GM19328 (cell line): Measurements from ENCODE around the gene NPIPB9.
A peak's percentile ranks its signal among the peaks of the same experiment; 100 is the strongest.
"Not testable (repeated sequence)": the region's sequence is repeated elsewhere in the genome, so short reads cannot be mapped to it uniquely, and the experiment has no call there.

ENCODE experiments used
- ATAC-seq: cut with Tn5 transposase; IDR thresholded peaks from one replicate; pipeline ENCODE4 v1.9.1; 2021; ENCODE audit warnings: mild to moderate bottlenecking, moderate library complexity; ENCODE audit not compliant: unreplicated experiment

The NPIPB9 gene

GRCh38 chr16:28751487-28751886 is at the start of gene NPIPB9:
Gene NPIPB9, plus strand, starts transcription at chr16:28751787.
- ATAC-seq, result not testable (repeated sequence)

- not testable (repeated sequence) for ATAC-seq
Observed at GRCh38 chr16:28704246-28704645, 47.3 kb upstream of the NPIPB9 start.

- ATAC-seq, result peak; percentile 91
Observed at GRCh38 chr16:28711220-28712083, 40.1 kb upstream of the NPIPB9 start, which contains the start of gene EIF3C. Gene EIF3C, plus strand, starts transcription at chr16:28711464. Its CDS starts 223 bp downstream, at chr16:28711687.

GRCh38 chr16:28722852-28723650 is 28.5 kb upstream of the NPIPB9 start:
- not testable (repeated sequence) for ATAC-seq

- ATAC-seq, result not testable (repeated sequence)
Observed at GRCh38 chr16:28731253-28731652, 20.3 kb upstream of the NPIPB9 start.

- not testable (repeated sequence) for ATAC-seq
Observed at GRCh38 chr16:28732455-28733124, 19.0 kb upstream of the NPIPB9 start.

GRCh38 chr16:28739787-28740186 is 11.8 kb upstream of the NPIPB9 start:
- ATAC-seq, result not testable (repeated sequence)

GRCh38 chr16:28740631-28741030 is 11.0 kb upstream of the NPIPB9 start:
- ATAC-seq, result not testable (repeated sequence)

- not testable (repeated sequence) for ATAC-seq
Observed at GRCh38 chr16:28741295-28741694, 10.3 kb upstream of the NPIPB9 start.

- ATAC-seq, result not testable (repeated sequence)
Observed at GRCh38 chr16:28746618-28747350, 4.8 kb upstream of the NPIPB9 start.

GRCh38 chr16:28749997-28750465 is 1.6 kb upstream of the NPIPB9 start:
- not testable (repeated sequence) for ATAC-seq

GRCh38 chr16:28750469-28751067 is 1.0 kb upstream of the NPIPB9 start:
- not testable (repeated sequence) for ATAC-seq

GRCh38 chr16:28781697-28782096 is 30.1 kb downstream of the NPIPB9 start:
- not testable (repeated sequence) for ATAC-seq

GRCh38 chr16:28782357-28782756 is 30.8 kb downstream of the NPIPB9 start:
- ATAC-seq, result not testable (repeated sequence)

- not testable (repeated sequence) for ATAC-seq
Observed at GRCh38 chr16:28802235-28803019, 50.8 kb downstream of the NPIPB9 start.

- not testable (repeated sequence) for ATAC-seq
Observed at GRCh38 chr16:28807445-28808120, 56.0 kb downstream of the NPIPB9 start.

- ATAC-seq, result no peak
Observed at GRCh38 chr16:28820016-28820415, 68.4 kb downstream of the NPIPB9 start.

- not testable (repeated sequence) for ATAC-seq
Observed at GRCh38 chr16:28820546-28820945, 69.0 kb downstream of the NPIPB9 start.
